GM12872 (cell line): ENCODE data around the gene TMSB15C.
A peak's percentile ranks its signal among the peaks of the same experiment; 100 is the strongest.

Source experiments
- CTCF ChIP-seq: IDR thresholded peaks from 3 replicates; pipeline ENCODE4 v1.5.1; 2011; ENCODE audit warnings: low read depth, mild to moderate bottlenecking, low read length, moderate library complexity; ENCODE audit not compliant: insufficient read depth

The TMSB15C gene

GRCh38 chrX:104105330-104106262, 29.6 kb upstream of the TMSB15C start:
- no peak for TF ChIP-seq CTCF

- no peak for TF ChIP-seq CTCF
Observed at GRCh38 chrX:104104676-104105075, 28.6 kb upstream of the TMSB15C start.

GRCh38 chrX:104098919-104099318, 22.9 kb upstream of the TMSB15C start:
- no peak for TF ChIP-seq CTCF

- TF ChIP-seq CTCF: peak; percentile 53; the same call in 2 of the 3 replicates
Observed at GRCh38 chrX:104098151-104098808, 22.2 kb upstream of the TMSB15C start.

GRCh38 chrX:104085919-104086318, 9.9 kb upstream of the TMSB15C start:
- no peak for TF ChIP-seq CTCF

GRCh38 chrX:104085477-104085876, 9.4 kb upstream of the TMSB15C start:
- TF ChIP-seq CTCF: no peak

GRCh38 chrX:104084534-104085277, 8.7 kb upstream of the TMSB15C start:
- TF ChIP-seq CTCF: no peak
